GM19025 (cell line): ENCODE measurements around the gene TRAM2.

Experiments
- ATAC-seq: cut with Tn5 transposase; IDR thresholded peaks from one replicate; pipeline ENCODE4 v1.9.1; 2021; ENCODE audit warnings: mild to moderate bottlenecking, low read depth, moderate library complexity; ENCODE audit not compliant: unreplicated experiment

TRAM2 gene

DNA sequence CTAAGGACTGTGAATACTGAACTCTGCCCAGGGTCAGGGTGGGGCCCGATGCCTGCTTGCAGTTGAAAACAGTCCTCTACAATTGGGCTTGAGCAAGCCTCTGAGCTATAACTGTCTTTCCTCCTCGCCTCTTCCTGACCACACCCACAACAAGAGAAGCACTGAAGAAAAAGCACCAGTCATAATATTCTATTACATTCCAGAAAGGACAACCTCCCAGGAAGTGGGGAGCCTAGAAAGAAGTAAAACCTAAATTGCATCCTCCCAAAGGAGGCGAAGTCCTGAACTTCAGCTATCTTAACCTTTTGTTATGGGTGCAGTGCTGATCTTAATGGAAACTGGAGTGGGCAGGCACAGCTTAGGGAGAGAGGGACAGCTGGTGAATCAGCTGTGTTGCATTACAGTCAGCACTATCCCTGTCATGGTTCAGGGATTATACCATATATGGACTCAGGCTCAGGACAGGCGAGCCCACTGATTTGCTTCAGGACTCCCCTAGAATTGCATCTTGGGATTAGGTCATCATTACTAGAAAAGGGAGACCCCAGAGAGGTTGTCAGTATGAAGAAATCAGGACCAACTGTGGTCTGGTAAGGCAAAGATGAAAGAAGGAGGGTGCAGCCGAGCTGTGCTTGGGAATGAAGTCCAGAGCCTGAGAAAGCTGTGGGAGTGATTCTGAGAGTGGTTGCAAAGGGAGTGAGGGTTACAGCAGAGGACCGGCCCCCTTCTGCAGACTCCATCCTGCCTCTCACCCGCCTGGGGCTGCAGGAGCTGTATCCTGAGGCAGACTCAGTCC is 18.3 kb upstream of the TRAM2 start:
- ATAC-seq = peak; percentile 60

DNA sequence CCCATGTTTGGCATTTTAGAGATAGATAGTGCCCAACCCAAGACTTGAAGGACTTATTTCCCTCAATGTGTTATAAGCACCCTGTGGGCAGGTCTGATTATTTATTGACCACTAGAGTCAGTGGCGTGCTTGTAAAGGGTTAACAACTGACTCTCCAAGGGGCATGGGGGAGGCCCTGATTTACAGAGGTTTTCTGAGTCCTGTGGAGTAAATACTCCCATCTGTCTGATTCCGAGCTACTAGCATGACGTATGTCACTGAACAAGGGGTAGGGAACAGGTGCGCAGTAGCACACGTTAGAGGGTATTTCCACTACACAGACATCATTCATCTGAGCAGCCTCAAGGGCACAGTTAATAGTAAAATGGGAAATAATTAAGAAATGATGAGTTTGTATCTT is 17.4 kb upstream of the TRAM2 start:
- no peak for ATAC-seq

DNA sequence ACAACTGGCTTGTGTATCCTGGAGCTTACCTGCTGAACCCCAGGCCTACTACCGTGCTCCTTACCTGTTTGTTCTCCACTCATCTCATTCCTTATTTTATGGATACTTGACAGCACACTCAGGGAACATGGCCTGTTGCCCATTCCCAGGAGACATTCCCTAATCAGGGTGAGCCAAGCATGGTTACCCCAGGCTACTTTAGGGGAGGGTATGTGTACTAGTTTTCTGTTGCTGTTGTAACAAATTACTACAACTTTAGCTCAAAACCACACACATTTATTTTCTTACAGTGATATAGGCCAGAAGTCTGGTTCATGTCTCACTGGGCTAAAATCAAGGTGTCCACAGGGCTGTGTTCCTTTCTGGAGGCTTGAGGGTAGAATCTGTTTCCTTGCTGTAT is 15.0 kb upstream of the TRAM2 start:
- no peak for ATAC-seq

DNA sequence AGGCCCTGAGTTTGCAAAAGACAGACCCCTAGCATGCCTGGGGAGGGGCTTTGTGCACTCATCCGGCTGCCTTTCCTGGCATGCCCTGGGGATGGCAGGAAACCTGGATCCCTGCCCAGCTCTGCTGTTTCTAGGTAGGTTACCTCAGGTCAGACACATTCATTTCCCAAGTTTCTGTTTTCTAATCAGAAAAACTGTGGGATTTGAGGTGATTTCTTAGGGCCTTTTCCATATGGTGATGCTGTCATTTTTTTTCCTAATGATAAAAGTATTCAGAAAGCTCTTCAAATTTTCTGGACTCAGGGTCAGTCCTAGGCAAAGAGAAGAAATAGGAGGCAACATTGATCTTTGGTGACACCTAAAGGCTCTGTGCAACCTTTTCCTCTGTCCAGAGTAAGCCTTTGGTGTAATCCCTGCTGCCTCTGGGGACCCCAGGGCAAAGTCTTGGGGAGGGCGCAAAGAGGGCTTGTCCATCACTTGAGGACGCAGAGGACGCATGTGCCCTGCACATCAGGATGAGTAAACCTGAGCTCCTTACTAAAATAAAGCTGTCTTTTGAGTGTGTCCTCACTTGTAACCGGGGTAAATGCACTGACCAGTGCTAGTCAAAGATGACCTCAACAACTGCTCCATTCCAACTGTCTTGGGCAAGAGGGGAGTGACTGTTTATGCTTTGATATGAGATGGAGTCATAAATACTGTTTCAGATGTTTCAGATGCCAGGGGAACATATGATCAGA is 13.5 kb upstream of the TRAM2 start:
- no peak for ATAC-seq

DNA sequence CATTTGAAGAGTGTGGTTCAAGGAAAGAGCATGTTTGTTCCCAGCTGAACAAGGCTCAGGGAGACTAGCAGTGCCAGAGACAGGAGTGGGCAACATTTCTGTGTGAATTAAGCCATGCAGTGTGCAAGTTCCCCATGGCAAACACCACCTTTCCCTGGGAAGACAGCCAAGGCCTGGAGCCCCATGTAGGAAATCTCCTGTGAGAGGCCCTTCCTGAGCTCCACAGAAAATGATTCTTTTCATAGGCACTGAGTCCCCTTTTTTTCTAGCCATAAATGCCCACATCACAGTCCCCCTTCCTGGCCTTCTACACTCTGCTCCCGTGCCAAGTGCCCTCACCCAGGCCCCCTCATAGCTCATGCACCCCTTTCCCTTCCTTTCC is 11.8 kb upstream of the TRAM2 start:
- no peak for ATAC-seq

DNA sequence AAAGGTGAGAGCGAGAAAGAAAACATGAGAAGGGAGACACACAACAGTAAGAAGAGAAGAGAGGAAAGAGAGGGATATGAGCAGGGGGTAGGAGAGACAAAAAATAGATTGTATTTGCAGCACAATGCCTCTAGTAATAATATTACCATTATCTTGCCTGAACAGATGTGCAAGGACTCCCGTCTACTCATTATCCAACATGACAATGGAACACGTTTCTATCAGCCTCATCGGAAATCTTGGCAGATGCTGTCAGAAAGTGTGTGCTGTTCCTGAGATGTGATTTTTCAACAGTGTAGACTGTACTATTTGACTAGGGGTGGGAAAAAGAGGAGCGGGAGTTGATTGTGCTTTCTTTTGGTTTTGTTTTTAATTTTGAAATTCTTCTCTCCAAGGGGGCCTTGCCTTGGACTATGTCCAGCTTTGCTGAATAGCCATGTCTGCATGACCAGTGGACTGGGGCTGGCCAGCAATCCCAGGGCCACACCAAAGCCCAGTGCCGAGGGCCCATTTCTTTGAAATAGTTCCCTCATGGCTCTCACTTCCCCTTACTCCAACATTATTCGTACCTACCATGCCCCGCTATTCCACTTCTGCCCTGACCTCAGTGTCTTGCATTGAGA is 11.3 kb upstream of the TRAM2 start:
- no peak for ATAC-seq

DNA sequence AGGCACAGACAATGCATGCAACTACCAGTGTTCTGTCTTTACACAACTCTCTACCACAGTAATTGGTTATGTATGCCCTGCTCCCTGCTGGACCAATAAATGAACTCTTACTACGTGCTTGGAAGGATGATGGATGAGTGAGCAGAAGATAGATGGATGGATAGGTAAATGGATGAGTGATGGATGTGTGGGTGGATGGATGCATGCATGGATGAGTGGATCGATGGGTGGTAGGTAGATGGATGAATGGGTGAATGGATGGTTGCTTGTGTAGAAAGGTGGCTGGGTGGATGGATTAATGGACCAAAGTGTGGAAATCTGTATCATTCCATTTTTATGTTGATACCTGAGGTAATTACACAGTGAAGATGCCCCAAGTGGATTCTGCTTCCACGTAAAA is 10.1 kb upstream of the TRAM2 start:
- no peak for ATAC-seq

DNA sequence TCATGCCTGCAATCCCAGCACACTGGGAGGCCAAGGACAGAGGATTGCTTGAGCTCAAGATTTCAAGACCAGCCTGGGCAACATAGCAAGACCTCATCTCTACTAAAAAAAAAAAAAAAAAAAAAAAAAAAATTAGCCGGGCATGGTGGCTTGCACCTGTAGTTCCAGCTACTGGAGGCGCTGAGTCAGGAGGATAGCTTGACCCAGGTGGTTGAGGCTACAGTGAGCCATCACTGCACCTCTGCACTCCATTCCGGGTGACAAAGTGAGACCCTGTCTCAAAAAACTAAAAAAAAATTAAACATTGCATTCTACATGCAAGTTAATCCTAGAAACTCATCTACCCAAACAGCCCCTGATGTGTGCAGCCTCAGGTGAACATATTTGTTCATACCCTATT is 7.3 kb upstream of the TRAM2 start:
- ATAC-seq = no peak

DNA sequence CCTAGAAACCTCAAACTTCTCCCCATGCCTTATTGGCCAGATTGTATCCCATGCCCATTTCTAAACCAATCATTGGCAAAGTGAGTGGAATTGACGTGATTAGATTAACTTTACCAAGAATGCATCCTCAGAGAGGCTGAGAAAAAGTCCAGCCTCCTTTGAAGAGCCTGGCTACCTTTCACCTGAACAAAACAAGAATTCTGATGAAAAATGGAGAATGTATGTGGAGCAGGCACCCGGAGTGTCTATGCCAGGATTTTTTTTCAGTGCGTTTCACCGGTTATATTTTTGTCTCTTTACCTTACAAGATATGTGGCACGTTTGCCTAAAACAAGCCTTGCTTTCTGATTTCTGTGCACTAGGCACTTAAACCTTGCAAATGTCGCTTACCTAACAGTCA is 6.1 kb upstream of the TRAM2 start:
- ATAC-seq = no peak

DNA sequence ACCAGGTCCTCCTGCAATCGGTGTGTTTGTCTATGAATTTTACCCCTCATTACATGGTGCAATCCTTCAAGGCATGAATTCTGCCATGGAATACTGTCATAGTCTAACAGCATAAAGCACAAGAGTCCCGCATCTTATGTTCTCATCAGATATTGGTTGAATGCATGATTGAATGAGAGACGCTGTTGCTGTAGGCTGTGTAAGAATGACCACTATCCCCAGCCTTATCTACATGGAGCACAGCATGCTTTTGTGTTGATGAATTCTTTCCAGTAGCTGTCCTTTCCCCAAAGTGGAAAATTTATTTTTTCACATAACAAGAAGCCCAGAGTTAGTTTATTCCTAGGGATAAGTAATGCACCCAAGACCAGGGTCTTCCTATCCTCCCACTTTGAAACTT is 5.6 kb upstream of the TRAM2 start:
- ATAC-seq = no peak

DNA sequence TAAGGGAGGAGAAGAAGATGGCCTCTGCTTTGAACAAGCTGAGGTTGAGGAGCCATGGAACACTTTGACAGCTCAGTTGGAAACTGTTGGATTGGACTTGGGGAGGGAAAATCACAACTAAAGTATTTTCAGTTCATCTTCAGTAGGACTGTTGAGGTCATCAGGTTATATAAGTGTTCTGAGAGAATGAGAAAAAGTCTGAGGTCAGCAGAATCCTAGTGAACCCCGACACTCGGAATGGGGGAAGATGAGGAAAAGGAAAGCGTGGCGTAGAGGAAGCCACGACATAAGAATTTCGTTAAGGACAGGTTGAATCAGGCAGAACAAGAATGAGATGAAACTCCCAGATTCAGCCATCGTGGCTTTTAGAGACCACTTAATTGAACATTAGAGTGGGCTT is 4.0 kb upstream of the TRAM2 start:
- ATAC-seq = no peak

DNA sequence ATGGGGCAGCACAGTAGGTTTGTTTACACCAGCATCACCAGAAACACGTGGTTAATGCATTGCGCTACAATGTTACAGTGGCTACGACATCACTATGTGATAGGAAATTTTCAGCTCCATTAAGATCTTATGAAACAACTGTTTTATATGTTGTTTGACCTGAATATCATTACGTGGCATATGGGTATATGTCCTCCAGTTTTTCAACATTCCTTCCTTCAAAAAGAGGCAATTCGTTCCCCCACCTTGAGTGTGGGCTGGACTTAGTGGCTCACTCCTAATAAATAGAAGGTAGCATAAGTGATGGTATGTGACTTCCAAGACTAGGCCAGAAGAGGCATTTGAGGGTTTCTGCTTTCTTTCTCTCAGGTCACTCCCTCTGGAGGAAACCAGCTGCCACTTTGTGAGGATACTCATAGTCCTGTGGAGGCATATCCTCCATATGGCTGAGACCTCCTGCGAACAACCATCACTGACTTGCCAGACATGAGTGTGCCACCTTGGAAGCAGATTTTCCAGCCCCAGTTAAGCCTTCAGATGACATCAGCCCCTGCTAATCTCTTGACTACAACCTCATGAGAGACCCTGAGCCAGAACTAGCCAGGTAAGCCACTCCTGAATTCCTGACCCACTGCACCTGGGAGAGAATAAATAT is 2.3 kb upstream of the TRAM2 start:
- ATAC-seq = no peak

DNA sequence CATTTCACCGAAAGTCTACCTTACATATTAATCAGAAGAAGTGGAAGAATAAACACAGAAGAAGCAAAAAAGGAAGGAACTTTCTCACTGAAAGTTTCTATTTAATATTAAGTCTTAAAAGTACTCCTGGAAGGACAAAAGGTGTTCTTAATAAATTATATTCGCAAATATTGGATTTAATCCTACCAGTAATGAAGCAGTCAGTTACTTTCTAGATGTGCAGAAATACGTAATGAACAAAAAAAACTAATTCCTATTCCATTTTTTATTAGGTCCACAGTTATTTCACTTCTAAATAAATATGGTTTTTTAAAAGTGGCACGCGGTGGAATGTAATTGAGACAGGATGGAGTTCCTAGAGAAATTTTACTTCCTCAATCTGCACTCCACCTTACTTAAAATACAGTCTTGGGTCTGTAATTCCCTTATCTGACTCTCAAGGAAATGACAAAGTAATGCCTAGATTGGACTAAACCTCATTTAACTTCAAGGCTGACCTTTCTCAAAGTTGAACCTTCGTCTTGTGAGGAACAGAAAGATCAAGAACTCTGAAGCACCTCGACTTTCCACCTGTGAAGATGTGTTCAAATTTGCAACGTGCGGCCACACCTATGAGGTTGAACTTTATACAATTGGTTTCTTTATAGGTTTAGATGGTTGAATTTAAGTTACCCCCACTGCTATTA is 1.1 kb upstream of the TRAM2 start:
- ATAC-seq = no peak

DNA sequence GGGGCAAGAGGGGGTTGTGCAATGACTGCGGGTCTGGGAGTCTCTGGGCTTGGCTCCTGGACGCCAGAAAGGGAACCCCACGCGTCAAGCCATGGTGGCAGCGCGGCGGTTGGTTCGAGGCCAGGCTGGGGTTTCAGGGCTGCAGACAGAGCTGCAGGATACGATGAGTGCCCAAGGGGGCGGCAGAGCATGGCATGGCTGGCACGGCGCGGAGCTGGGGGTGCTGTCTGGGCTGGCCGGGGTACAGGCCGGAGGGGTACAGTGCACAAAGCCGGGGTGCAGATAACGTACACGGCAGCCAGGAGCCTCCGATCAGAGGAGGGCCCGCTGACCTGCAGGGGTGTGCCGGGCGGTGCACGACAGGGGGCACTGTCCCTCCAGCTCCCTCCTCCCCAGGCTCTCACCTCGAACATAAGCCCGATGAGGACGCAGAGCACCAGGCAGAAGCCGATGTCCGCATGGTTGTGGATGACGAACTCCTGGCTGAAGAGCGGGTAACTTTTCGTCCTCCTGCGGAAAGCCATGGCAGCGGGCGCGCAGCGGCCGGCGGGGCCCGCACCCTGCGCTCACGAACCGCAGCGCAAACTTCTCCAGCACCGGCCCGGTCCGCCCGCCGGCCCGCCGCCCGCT is 353 bp downstream of the TRAM2 start:
- peak; percentile 45 for ATAC-seq

DNA sequence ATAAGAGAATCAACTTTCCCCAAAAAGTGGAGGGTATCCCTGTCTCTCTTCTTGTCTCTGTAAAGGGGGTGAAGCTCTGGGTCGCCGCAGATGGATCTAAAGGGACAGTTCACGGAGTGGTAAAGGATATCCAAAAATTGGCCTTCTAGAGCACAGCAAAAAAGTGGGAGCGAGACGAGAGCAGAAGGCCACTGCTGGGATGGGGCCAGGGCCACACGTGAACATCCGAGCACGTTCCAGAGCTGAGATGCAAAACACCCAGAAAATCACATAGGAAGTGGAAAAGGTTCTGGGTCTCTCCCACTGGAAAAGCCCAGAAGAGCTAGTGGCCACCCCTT is 837 bp downstream of the TRAM2 start:
- ATAC-seq = no peak

DNA sequence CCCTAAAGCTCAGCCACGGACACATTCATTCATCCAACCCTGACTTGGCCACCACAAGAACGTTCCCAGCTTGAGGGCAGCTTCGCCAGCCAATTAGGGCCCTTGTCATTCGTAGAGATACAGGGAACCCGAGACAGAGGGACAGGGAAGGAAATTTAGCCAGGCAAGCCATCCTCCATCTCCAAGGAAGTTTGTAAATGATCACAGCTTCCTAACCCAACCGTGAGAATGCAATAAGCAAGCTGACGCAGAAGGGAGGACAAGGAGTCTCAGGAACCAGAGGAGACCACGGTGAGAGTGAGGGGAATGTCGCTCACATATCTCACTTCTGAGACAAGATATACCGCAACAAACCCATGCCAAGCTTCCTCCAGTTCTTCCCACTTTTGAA is 1.4 kb downstream of the TRAM2 start:
- ATAC-seq = no peak

DNA sequence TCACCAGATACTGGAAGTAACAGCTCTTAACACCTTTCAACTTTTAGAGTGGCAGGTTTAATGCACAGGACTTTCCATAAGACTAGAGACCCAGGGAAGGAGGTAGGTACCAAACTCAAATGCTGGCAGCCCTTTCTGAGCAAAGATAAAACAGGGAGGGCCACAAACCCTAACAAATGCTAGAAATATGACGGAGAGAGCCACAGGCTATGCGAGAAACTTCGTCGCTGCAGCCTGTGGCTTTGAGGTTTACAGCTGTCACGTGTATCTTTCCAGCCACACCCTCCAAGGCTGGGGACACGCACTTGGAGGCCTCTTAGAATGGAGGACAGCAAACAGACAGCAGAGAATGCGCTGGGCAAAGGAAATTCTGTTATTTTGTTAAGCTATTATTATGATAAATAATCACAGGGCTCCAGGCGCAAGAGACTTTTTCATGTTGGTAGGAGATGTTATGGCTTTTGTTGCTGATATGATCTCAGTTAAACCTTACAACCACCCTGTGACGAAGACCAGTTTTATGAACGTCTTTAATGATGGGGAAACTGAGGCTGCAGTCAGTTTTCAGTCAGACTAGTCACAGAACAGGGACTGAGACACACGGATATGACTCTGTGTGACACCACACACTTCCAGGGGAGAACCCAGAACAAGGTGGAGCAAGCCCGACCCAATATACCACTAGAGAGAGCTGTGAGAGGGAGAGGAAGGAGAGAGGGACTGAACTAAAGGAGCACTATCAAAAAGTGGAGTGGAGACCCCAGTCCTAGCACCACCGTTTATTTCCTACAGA is 2.0 kb downstream of the TRAM2 start:
- ATAC-seq = peak; percentile 30

DNA sequence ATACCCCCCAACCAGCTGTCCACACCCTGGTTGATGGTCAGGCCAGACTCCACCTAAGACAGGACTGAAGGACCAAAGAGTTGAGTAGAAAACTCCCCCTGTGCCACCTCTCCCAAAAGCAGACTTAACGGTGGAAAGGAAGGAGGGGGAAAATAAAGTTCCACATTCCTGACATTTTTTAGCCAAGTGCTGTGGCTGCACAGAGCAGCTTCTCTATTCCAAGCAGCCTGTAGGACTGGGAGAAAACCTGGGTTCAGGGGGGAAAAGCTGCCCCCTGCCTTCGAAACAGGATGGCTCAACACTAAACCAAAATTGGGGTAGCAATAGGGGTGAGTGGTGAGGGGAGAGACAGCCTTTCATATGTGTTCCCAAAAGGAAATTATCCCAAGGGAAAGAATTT is 3.6 kb downstream of the TRAM2 start:
- no peak for ATAC-seq

DNA sequence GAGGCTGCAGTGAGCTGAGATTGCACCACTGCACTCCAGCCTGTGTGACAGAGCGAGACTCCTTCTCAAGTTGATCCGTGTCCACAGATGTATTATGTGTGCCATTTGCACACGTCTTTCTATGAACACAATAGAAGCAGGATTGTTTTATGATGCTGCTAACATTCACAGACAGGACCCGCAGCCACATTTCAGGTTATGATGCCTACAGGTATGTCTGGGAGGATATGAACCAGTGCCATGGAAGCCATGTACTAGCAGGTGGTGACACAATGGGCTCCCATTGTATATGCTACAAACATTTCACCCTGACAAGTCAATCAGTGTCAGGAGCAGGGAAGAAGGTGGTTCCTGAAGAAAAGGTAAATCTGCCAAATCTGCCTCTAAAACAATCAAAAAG is 4.3 kb downstream of the TRAM2 start:
- no peak for ATAC-seq
